GM12878 (cell line): Measurements from ENCODE around the gene ARID5B. TPM values are rescaled to one million over a fixed set of nuclear protein-coding genes. Genes with fewer than 3 reads are reported as not detected.

ENCODE experiments used
- ATAC-seq: fragments of 200-7000 bp; cut with Tn5 transposase; 3 replicates; pipeline ENCODE4 v1.9.1; 2020; ENCODE audit warnings: mild to moderate bottlenecking, moderate library complexity
- BruUV-seq: library from RNA; stranded (reverse); fragments of 400-500 nt; replicated peaks from 2 replicates; lab custom pipeline; 2021; lab: Mats Ljungman, UMichigan
- CTCF ChIA-PET: fragments of 300-600 bp; sonication (Branson Sonifier 250); formaldehyde crosslinking; extraction: SDS; loops from one replicate; lab custom pipeline; 2021; ENCODE audit warnings: inconsistent platforms; lab: Yijun Ruan, JAX
- POLR2A ChIA-PET: fragments of 350-600 bp; formaldehyde crosslinking; extraction: SDS; loops from one replicate; lab custom pipeline; 2021; ENCODE audit warnings: inconsistent platforms; lab: Charles Lee
- RAD21 ChIA-PET: fragments of 300-600 bp; sonication (Branson Sonifier 250); formaldehyde crosslinking; loops from one replicate; lab custom pipeline; 2023; ENCODE audit warnings: antibody characterized with exemption; ENCODE audit not compliant: unreplicated experiment; lab: Charles Lee
- SMC1A ChIA-PET: fragments of 300-600 bp; sonication (Branson Sonifier 250); formaldehyde crosslinking; loops from one replicate; lab custom pipeline; 2023; ENCODE audit not compliant: unreplicated experiment, uncharacterized antibody; lab: Charles Lee
- DNase-seq: peaks from one replicate; pipeline ENCODE4 v3.0.0-alpha.2; 2011; ENCODE audit warnings: low read depth, low spot score
- FAIRE-seq: peaks from 3 replicates; lab custom pipeline; 2011; peaks lifted over from hg19 to GRCh38; lab: Jason Lieb, UNC
- H2AFZ ChIP-seq: 2 replicates; pipeline ENCODE4 v1.6.0; 2011; ENCODE audit warnings: low read depth, low read length, control low read depth; ENCODE audit not compliant: control insufficient read depth
- H3K27ac ChIP-seq: 2 replicates; pipeline ENCODE4 v1.5.1; 2011; ENCODE audit warnings: control low read depth; ENCODE audit not compliant: control insufficient read depth, insufficient read depth
- H3K27me3 ChIP-seq, 2 experiments: replicated peaks in 1 of 2; 2 replicates each; pipeline versions ENCODE4 v1.6.0 to v1.6.1; 2011; ENCODE audit warnings: low read length in 1 of 2; ENCODE audit not compliant: control insufficient read depth in 2 of 2, insufficient read depth in 2 of 2
- H3K36me3 ChIP-seq, 2 experiments: 2 replicates each; pipeline ENCODE4 v1.5.1; 2011; ENCODE audit warnings: low read length in 1 of 2; ENCODE audit not compliant: control insufficient read depth in 2 of 2, insufficient read depth in 2 of 2
- H3K4me1 ChIP-seq: 2 replicates; pipeline ENCODE4 v1.6.1; 2011; ENCODE audit warnings: mild to moderate bottlenecking, low read length, moderate library complexity, mixed read lengths; ENCODE audit not compliant: control insufficient read depth, insufficient read depth
- H3K4me2 ChIP-seq: 2 replicates; pipeline ENCODE4 v1.6.0; 2011; ENCODE audit warnings: control low read depth; ENCODE audit not compliant: control insufficient read depth, insufficient read depth
- H3K4me3 ChIP-seq: fragments of 200-600 bp; sonication (generic); 2 replicates; pipeline ENCODE4 v1.5.1; 2016
- H3K79me2 ChIP-seq: 2 replicates; pipeline ENCODE4 v1.6.0; 2011; ENCODE audit warnings: low read length; ENCODE audit not compliant: control insufficient read depth, insufficient read depth
- H3K9ac ChIP-seq: 2 replicates; pipeline ENCODE4 v1.8.0; 2011; ENCODE audit warnings: low read length, control low read depth, mixed read lengths; ENCODE audit not compliant: control insufficient read depth, insufficient read depth
- H3K9me3 ChIP-seq: replicated peaks from 3 replicates; pipeline ENCODE4 v1.5.1; 2011; ENCODE audit warnings: mild to moderate bottlenecking, low read length; ENCODE audit not compliant: control insufficient read depth, insufficient read depth
- H4K20me1 ChIP-seq: 2 replicates; pipeline ENCODE4 v1.6.0; 2011; ENCODE audit not compliant: control insufficient read depth, insufficient read depth
- CHD4 ChIP-seq: fragments of 200-600 bp; sonication (generic); IDR thresholded peaks from 2 replicates; pipeline ENCODE4 v1.6.1; 2016; ENCODE audit warnings: mild to moderate bottlenecking
- FOS ChIP-seq: IDR thresholded peaks from 3 replicates; pipeline ENCODE4 v1.6.1; 2011; ENCODE audit warnings: borderline replicate concordance; ENCODE audit not compliant: insufficient read length; ENCODE audit errors: extremely low read depth
- MXI1 ChIP-seq: fragments of 150-350 bp; IDR thresholded peaks from 2 replicates; pipeline ENCODE4 v1.6.1; 2011; ENCODE audit warnings: low read depth, mild to moderate bottlenecking, inconsistent platforms, low read length, improper control_type of control experiment
- NFYB ChIP-seq: IDR thresholded peaks from 2 replicates; pipeline ENCODE4 v1.6.1; 2011; ENCODE audit warnings: low read depth, mild to moderate bottlenecking, low read length, improper control_type of control experiment, moderate library complexity; ENCODE audit not compliant: insufficient read depth
- NKRF ChIP-seq: fragments of 450-650 bp; conservative IDR thresholded peaks from 2 replicates; pipeline ENCODE4 v1.6.1; 2017; ENCODE audit warnings: mild to moderate bottlenecking, moderate library complexity
- NRF1 ChIP-seq: conservative IDR thresholded peaks from 2 replicates; pipeline ENCODE4 v1.6.1; 2011; ENCODE audit warnings: mild to moderate bottlenecking, low read depth, low read length, improper control_type of control experiment
- RUNX3 ChIP-seq: IDR thresholded peaks from 2 replicates; pipeline ENCODE4 v1.6.1; 2012; ENCODE audit warnings: low read length, inconsistent platforms
- TAF1 ChIP-seq: IDR thresholded peaks from 2 replicates; pipeline ENCODE4 v1.6.1; 2011; ENCODE audit warnings: mild to moderate bottlenecking, low read depth, low read length, borderline replicate concordance
- ZBTB40 ChIP-seq: fragments of 450-650 bp; IDR thresholded peaks from 2 replicates; pipeline ENCODE4 v1.6.1; 2016; ENCODE audit warnings: mild to moderate bottlenecking, moderate library complexity, borderline replicate concordance
- ZNF384 ChIP-seq: IDR thresholded peaks from 2 replicates; pipeline ENCODE4 v1.6.1; 2012; ENCODE audit warnings: low read depth, mild to moderate bottlenecking, low read length, improper control_type of control experiment, borderline replicate concordance
- WGBS: methylation state at CpG from one replicate; pipeline ENCODE4 v1.1.6; 2016; ENCODE audit warnings: low lambda C conversion rate; ENCODE audit not compliant: insufficient replicate concordance, insufficient coverage; ENCODE audit errors: missing lambda C conversion rate; 5-methylcytosine and 5-hydroxymethylcytosine counted together
- in situ Hi-C: fragments of 300-500 bp; cut with MboI; formaldehyde crosslinking; loops from 9 replicates; pipeline ENCODE4 v1.14.3; 2018; ENCODE audit warnings: mixed read lengths
- intact Hi-C: fragments of 100-400 bp; cut with micrococcal nuclease; formaldehyde crosslinking; loops from one replicate; pipeline ENCODE4 v1.14.2; 2022; ENCODE audit not compliant: unreplicated experiment
- polyA plus RNA-seq, 11 experiments: library from polyadenylated mRNA; depleted of rRNA in 4 of 11; unstranded in 6 of 11; stranded (reverse) in 5 of 11; fragments of >200 nt; fragmentation: Nextera tagmentation in 4 of 11; fragmentation: Illumina TruSeq in 1 of 11; extraction: Ambion mirVana in 4 of 11; extraction: Trizol in 1 of 11; gene quantifications; 1 replicate in 1 of 11; 2 replicates in 10 of 11; pipeline versions ENCODE4 v1.2.1 to v1.2.3, GENCODE V29; 2011 to 2016; ENCODE audit warnings: inconsistent platforms in 2 of 11, missing spikeins in 2 of 11, low read depth in 1 of 11
- total RNA-seq, 4 experiments: library from RNA; depleted of rRNA in 3 of 4; stranded (reverse); fragments of >200 nt in 3 of 4; fragmentation: Illumina TruSeq in 1 of 4; extraction: Trizol in 1 of 4; gene quantifications; 2 replicates each; pipeline versions ENCODE4 v1.2.1 to v1.2.3, GENCODE V29; 2013 to 2021
- TF ChIP-seq, protein P1 (sequence below): fragments of 450-650 bp; IDR thresholded peaks from 2 replicates; pipeline ENCODE4 v1.6.1; 2016; ENCODE audit warnings: mild to moderate bottlenecking

ARID5B gene
- total and polyA plus RNA-seq, 10 of the 15 experiments (the other 5 are each of a cell fraction or from before 2014, with no cell fraction given), result 2.7 to 8.5 (median 6.1) TPM

- TF ChIP-seq NKRF (no peak), MXI1 (no peak), NFYB (no peak), FOS (no peak)
Measured at GRCh38 chr10:62025134-62025794, 123.8 kb downstream of the ARID5B start (continued).

DNA sequence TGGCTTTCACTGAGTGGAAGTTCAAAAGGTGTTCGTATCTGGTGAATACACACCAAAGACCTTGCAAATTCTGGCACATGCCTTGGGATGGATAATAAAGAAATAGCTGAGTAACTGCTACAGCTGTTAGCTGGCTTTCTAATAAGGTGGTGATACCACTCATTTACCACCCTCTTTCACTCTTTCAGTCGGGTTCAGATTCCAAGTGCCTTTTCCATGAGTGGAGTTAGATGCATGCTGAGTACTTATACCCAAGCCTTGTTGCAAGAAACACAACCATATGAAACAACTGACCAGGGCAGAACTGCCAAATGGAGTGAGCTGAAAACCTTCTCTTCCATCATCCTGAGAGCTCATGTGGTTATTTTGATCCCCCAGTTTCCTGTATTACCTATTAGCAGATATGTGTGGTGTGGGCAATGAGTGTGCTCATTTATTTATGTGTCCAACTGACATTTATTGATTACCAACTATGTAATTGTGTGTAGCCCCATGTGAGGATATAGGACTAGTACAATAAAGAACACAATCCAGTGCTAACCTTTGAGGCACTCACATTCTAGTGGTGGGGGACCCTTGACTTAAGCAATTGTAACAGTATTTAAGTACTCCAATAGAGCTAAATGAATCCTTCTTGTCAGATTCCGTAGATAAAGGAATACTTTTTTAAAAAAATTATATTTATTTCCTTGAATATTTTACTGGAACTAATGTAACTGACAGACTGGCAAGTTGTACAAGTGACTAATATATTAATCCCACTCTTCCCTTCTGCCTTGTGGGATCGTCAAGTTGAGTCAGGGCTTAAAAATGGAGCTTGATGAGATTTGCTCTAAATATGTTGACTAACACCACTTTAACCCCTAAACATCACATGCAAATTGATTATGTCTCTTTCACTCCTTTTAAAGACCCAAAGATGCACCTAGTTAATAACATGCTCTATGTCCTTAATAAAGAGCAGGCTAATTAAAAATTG lies 124.7 kb downstream of the ARID5B start:
- POLR2A ChIA-PET, result interaction anchor here (1.5 kb wide), 1 partner anchor 125 kb away, joined by 4 read pairs; the partner anchor contains the start of gene ARID5B
- peaks cover 26% of the 10 kb centered on the region for H3K4me1 ChIP-seq

More for the DNA sequence above, 124.7 kb downstream of the ARID5B start:
- Histone ChIP-seq H3K4me3 (no peak overlapping the region), H3K9me3 (peaks cover 12% of the 10 kb centered on the region; the same call in 2 of the 3 replicates), H3K36me3 (peaks cover 1 to 8% of the 10 kb centered on the region in 2 experiments; a peak in 2 of 4 replicates), H2AFZ (no peak overlapping the region), H3K27ac (peak overlapping the region; percentile 11; the same call in 1 of the 2 replicates), H3K4me2 (no peak overlapping the region), H3K9ac (no peak overlapping the region), H3K27me3 (no peaks in the 10 kb centered on the region), H4K20me1 (no peaks in the 10 kb centered on the region), H3K79me2 (peaks cover 26% of the 10 kb centered on the region)
- no peak for TF ChIP-seq ZNF384
- TF ChIP-seq NRF1, result no peak
- TF ChIP-seq CHD4, result no peak
- TF ChIP-seq RUNX3, result peak; percentile 59; the same call in 1 of the 2 replicates
- TF ChIP-seq, protein P1, sequence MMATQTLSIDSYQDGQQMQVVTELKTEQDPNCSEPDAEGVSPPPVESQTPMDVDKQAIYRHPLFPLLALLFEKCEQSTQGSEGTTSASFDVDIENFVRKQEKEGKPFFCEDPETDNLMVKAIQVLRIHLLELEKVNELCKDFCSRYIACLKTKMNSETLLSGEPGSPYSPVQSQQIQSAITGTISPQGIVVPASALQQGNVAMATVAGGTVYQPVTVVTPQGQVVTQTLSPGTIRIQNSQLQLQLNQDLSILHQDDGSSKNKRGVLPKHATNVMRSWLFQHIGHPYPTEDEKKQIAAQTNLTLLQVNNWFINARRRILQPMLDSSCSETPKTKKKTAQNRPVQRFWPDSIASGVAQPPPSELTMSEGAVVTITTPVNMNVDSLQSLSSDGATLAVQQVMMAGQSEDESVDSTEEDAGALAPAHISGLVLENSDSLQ, result peak; percentile 47
- no peak for TF ChIP-seq ZBTB40
- TF ChIP-seq TAF1, result no peak
- DNase-seq (no peak), FAIRE-seq (no peak), ATAC-seq (peak; percentile 35)
- ChIA-PET CTCF (interaction anchor here (0.8 to 3.2 kb wide), 6 partner anchors 10 to 275 kb away, joined by 3 to 19 read pairs (median 6); no protein-coding TSS in a partner anchor), RAD21 (interaction anchor here (0.6 to 1.7 kb wide), 2 partner anchors 13 to 120 kb away, joined by 3 to 5 read pairs; no protein-coding TSS in a partner anchor), SMC1A (interaction anchor here (0.6 to 3.6 kb wide), 9 partner anchors 11 to 121 kb away, joined by 3 to 21 read pairs (median 5); no protein-coding TSS in a partner anchor)
- BruUV-seq, result no TSS peak
- 27% methylated on average over 4 of the region's 4 CpGs for WGBS
- intact Hi-C loops (no loop called here), in situ Hi-C loops (no loop called here)
